ENCODE measurements around the gene ADCY7.

- TF ChIP-seq CTCF (conservative IDR thresholded peaks at IDR 0.05) (no peak), EZH2 (IDR thresholded peaks at IDR 0.05; ENCODE audit: low read depth) (no peak)
Observed at GRCh38 chr16:50267651-50268050, 1.3 kb downstream of the ADCY7 start.
